HEK293T (cell line): ENCODE measurements around the gene CD300LF.

Experiments
- CTCF ChIA-PET: fragments of 350-600 bp; formaldehyde crosslinking; extraction: SDS; loops from one replicate; lab custom pipeline; 2021; ENCODE audit warnings: antibody characterized with exemption, inconsistent platforms; lab: Yijun Ruan, JAX
- POLR2A ChIA-PET: fragments of 350-600 bp; formaldehyde crosslinking; extraction: SDS; loops from one replicate; lab custom pipeline; 2020; ENCODE audit warnings: antibody characterized with exemption, inconsistent platforms; lab: Yijun Ruan, JAX
- DNase-seq: peaks from one replicate; pipeline ENCODE4 v3.0.0; 2012; ENCODE audit warnings: mixed read lengths; ENCODE audit errors: extremely low spot score
- ARNT ChIP-seq: fragments of 450-650 bp; IDR thresholded peaks from 2 replicates; pipeline ENCODE4 v1.6.1; 2017; ENCODE audit warnings: mild to moderate bottlenecking
- BHLHE40 ChIP-seq: fragments of 450-650 bp; IDR thresholded peaks from 2 replicates; pipeline ENCODE4 v1.6.1; 2016; ENCODE audit warnings: mild to moderate bottlenecking, moderate library complexity, borderline replicate concordance
- CTBP1 ChIP-seq: fragments of 450-650 bp; IDR thresholded peaks from 2 replicates; pipeline ENCODE4 v1.6.1; 2016; ENCODE audit warnings: borderline replicate concordance
- ELF4 ChIP-seq: fragments of 450-650 bp; IDR thresholded peaks from 2 replicates; pipeline ENCODE4 v1.6.1; 2017; ENCODE audit warnings: antibody characterized with exemption
- FOXA1 ChIP-seq: fragments of 450-650 bp; IDR thresholded peaks from 2 replicates; pipeline ENCODE4 v1.6.1; 2016; ENCODE audit warnings: mild to moderate bottlenecking
- FOXK2 ChIP-seq: fragments of 450-650 bp; IDR thresholded peaks from 2 replicates; pipeline ENCODE4 v1.6.1; 2016; ENCODE audit warnings: mild to moderate bottlenecking
- FOXM1 ChIP-seq: fragments of 450-650 bp; IDR thresholded peaks from 2 replicates; pipeline ENCODE4 v1.6.1; 2017; ENCODE audit warnings: mild to moderate bottlenecking, borderline replicate concordance
- HDGF ChIP-seq: fragments of 450-650 bp; IDR thresholded peaks from 2 replicates; pipeline ENCODE4 v1.6.1; 2017; ENCODE audit warnings: antibody characterized with exemption, borderline replicate concordance
- L3MBTL2 ChIP-seq: fragments of 450-650 bp; conservative IDR thresholded peaks from 2 replicates; pipeline ENCODE4 v1.6.1; 2016; ENCODE audit warnings: mild to moderate bottlenecking
- LEF1 ChIP-seq: fragments of 450-650 bp; IDR thresholded peaks from 2 replicates; pipeline ENCODE4 v1.6.1; 2017; ENCODE audit warnings: mild to moderate bottlenecking, borderline replicate concordance
- NFRKB ChIP-seq: fragments of 450-650 bp; IDR thresholded peaks from 2 replicates; pipeline ENCODE4 v1.6.1; 2016; ENCODE audit warnings: mild to moderate bottlenecking, moderate library complexity
- SP1 ChIP-seq: fragments of 450-650 bp; IDR thresholded peaks from 2 replicates; pipeline ENCODE4 v1.6.1; 2017
- SUZ12 ChIP-seq: fragments of 450-650 bp; IDR thresholded peaks from 2 replicates; pipeline ENCODE4 v1.6.1; 2016; ENCODE audit warnings: mild to moderate bottlenecking
- TARDBP ChIP-seq: fragments of 450-650 bp; IDR thresholded peaks from 2 replicates; pipeline ENCODE4 v1.6.1; 2016
- ZNF384 ChIP-seq: fragments of 450-650 bp; IDR thresholded peaks from 2 replicates; pipeline ENCODE4 v1.6.1; 2016
- TF ChIP-seq, protein P1 (sequence below): fragments of 450-650 bp; IDR thresholded peaks from 2 replicates; pipeline ENCODE4 v1.6.1; 2016

CD300LF gene

DNA sequence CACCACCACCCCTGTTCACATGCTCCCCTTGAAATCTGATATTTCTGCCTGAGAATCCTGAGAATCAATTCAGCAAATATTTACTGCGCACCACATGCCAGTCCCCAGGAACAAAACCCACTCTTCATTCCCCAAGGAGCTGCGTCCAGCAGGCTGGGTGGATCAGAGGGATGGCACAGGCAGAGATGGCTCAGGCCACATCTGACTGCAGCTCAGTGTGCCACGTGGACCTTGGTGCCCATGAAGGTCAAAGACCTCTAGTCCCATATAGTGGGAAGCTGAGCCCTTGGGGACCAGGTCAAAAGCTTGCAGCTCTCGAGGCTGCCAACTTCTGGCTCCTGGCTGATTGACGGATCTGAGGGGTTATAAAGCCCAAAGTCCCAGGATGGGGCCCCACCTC, 31.8 kb downstream of the CD300LF start:
- TF ChIP-seq FOXA1 (no peak), ZNF384 (no peak)
- DNase-seq: no peak
- CTCF ChIA-PET: no interaction called here
- POLR2A ChIA-PET: no interaction called here

DNA sequence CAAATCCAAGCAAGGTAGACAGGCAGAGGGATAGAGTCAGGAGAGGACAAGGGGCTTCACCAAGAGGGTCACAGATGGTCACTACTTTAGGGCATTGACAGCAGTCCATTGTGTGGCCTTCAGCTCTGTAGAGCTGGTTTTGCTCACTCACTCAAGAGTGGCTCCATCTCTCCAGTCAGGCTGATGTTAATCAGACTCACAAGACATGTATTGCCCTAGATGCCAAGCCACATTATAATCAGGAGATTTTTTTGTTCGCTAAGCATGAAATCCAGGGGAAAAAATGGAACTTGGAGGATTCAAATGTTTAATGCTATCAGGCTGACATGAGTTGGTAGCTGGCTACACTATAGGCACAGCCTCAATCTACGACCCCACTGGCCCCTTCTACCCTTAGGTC, 32.5 kb downstream of the CD300LF start:
- ChIA-PET POLR2A (no interaction called here), CTCF (no interaction called here)
- no peak for TF ChIP-seq L3MBTL2
- no peak for TF ChIP-seq FOXA1
- no peak for TF ChIP-seq SP1
- no peak for TF ChIP-seq NFRKB
- TF ChIP-seq TARDBP: no peak
- TF ChIP-seq FOXM1: no peak
- TF ChIP-seq LEF1: no peak
- TF ChIP-seq ELF4: no peak
- TF ChIP-seq, protein P1, sequence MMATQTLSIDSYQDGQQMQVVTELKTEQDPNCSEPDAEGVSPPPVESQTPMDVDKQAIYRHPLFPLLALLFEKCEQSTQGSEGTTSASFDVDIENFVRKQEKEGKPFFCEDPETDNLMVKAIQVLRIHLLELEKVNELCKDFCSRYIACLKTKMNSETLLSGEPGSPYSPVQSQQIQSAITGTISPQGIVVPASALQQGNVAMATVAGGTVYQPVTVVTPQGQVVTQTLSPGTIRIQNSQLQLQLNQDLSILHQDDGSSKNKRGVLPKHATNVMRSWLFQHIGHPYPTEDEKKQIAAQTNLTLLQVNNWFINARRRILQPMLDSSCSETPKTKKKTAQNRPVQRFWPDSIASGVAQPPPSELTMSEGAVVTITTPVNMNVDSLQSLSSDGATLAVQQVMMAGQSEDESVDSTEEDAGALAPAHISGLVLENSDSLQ: no peak
- TF ChIP-seq BHLHE40: no peak
- no peak for TF ChIP-seq HDGF
- TF ChIP-seq ARNT: no peak
- TF ChIP-seq SUZ12: no peak
- no peak for TF ChIP-seq CTBP1
- DNase-seq: no peak

DNA sequence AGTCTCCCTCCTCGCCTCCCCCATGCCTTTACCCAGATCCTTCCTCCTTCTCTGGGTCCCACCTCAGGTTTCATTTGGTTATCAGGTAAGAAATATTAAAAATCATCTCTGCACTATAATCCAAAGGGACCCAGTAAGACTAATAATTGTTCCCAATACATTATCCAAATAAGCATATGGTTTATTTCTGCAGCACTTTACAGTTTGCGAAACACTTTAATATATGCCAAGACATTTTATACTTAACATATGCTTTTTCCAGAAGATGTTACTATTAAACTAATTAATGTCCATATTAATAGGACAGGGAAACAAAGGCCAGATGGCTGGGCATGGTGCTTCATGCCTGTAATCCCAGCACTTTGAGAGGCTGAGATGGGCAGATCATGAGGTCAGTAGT, 33.3 kb downstream of the CD300LF start:
- POLR2A ChIA-PET: no interaction called here
- TF ChIP-seq SP1 (no peak), FOXA1 (no peak), NFRKB (no peak), LEF1 (no peak), FOXK2 (no peak), SUZ12 (no peak), HDGF (no peak), ZNF384 (no peak), CTBP1 (no peak), ELF4 (no peak), BHLHE40 (no peak), FOXM1 (no peak), L3MBTL2 (no peak), TARDBP (no peak), ARNT (no peak)
- TF ChIP-seq, protein P1: no peak
- DNase-seq: no peak
- CTCF ChIA-PET: no interaction called here

DNA sequence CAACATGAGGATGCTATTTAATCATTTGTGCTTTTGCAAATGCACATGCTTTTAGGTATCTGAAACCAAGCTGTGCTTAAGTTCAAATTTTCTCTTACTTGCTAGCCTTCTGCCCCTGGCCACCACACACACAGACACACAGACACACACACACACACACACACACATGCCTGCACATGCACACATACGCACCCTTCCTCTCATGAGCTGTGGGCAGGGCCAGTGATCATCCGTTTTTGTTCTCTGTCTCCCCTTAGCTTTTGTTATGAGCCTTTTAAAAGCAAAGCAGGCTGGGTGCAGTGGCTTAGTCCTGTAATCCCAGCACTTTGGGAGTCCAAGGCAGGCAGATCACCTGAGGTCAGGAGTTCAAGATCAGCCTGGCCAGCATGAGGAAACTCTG, 34.2 kb downstream of the CD300LF start:
- no peak for TF ChIP-seq LEF1
- TF ChIP-seq FOXK2: no peak
- TF ChIP-seq FOXM1: no peak
- TF ChIP-seq ZNF384: no peak
- TF ChIP-seq SUZ12: no peak
- no peak for TF ChIP-seq HDGF
- no peak for TF ChIP-seq BHLHE40
- no peak for TF ChIP-seq FOXA1
- TF ChIP-seq TARDBP: no peak
- TF ChIP-seq, protein P1: no peak
- no peak for TF ChIP-seq ARNT
- no peak for TF ChIP-seq NFRKB
- no peak for TF ChIP-seq CTBP1
- no peak for TF ChIP-seq SP1
- TF ChIP-seq ELF4: no peak
- no peak for TF ChIP-seq L3MBTL2
- POLR2A ChIA-PET: no interaction called here
- CTCF ChIA-PET: interaction anchor here (1.3 kb wide), 1 partner anchor 21 kb away, joined by 3 read pairs; no protein-coding TSS in a partner anchor
- DNase-seq: no peak

DNA sequence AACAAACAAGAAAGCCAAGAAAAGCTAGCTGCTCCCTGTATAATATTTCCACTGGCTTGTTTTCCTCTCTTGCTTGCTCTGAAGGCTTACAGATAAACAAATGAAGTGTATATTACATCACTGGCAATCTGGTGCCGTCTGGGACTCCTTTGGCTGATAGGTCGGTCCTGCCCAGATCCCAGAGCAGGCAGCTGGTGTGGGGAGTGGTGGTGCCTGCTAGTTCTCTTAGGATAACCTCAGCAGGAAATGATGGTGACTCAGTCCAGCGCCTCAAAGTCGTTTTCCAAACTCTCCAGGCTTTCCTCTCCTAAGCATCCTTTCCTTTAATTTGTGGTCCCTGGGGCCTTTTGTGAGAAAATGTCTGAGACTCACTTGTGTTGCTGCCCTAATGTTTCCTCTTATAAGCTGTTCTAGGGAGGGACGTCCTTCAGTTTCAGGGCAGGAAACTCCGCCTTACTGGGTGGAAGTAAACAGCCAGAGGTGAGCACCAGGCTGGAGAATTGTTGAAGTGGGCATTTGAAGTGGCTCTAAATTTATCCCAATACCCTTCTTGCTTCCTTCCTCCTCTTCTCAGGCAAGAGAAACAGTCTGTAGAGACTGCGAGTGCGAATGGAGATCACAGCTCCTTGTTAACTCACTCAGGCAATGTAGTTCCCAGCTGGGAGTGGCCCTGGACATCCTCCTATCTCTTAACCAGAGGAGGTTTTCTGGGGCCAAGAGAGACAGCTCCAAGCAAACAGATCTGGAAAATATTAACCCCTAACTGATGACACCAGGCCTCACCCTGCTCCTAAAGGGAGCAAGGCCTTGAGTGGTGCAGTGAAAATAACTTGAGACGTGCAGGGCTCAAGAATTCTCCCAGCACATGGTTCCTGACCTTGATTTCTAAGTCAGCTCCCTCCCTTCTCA, 34.9 kb downstream of the CD300LF start:
- ChIA-PET POLR2A (interaction anchor here (0.8 kb wide), 1 partner anchor 195 kb away, joined by 4 read pairs; the partner anchor contains the start of gene FDXR), CTCF (interaction anchor here (1.3 kb wide), 1 partner anchor 20 kb away, joined by 3 read pairs; no protein-coding TSS in a partner anchor)
- DNase-seq: no peak
- TF ChIP-seq BHLHE40 (no peak), TARDBP (no peak), FOXK2 (no peak), FOXM1 (no peak), FOXA1 (no peak), ARNT (no peak), ZNF384 (no peak), CTBP1 (no peak), SUZ12 (no peak), SP1 (no peak)
- TF ChIP-seq, protein P1: no peak
